Motor neuron (in vitro differentiated cells): ENCODE data around the gene GPC3. TPM values are rescaled to one million over a fixed set of nuclear protein-coding genes. Genes with fewer than 3 reads are reported as not detected.

ENCODE experiments used
- ATAC-seq, 8 experiments: fragments of 200-7000 bp; cut with Tn5 transposase; replicated peaks in 6 of 8; 2 replicates each; pipeline ENCODE4 v1.8.0; 2021; ENCODE audit warnings: mild to moderate bottlenecking in 8 of 8, moderate library complexity in 8 of 8
- H3K27ac ChIP-seq, 2 donors: fragments of 250-450 bp; sonication (Bioruptor Pico); 2 replicates each; pipeline ENCODE4 v1.9.0; 2021; ENCODE audit warnings: antibody characterized with exemption in 2 of 2, mild to moderate bottlenecking in 2 of 2, moderate library complexity in 1 of 2
- H3K4me1 ChIP-seq, 2 donors: fragments of 250-450 bp; sonication (Bioruptor Pico); replicated peaks in 1 of 2; 2 replicates each; pipeline ENCODE4 v1.6.1; 2021; ENCODE audit warnings: antibody characterized with exemption in 2 of 2, mild to moderate bottlenecking in 2 of 2, moderate library complexity in 1 of 2
- H3K4me3 ChIP-seq, 5 donors: fragments of 250-450 bp; sonication (Bioruptor Pico); 2 replicates each; pipeline ENCODE4 v1.9.0; 2021; ENCODE audit warnings: antibody characterized with exemption in 5 of 5, mild to moderate bottlenecking in 5 of 5, moderate library complexity in 4 of 5
- WGBS, 10 experiments: fragments of 450-650 bp; shearing (Covaris generic); methylation state at CpG; one replicate each; pipeline ENCODE4 v1.0.0; 2022; 5-methylcytosine and 5-hydroxymethylcytosine counted together
- in situ Hi-C, 9 experiments: fragments of 400-800 bp; cut with MboI; loops; one replicate each; pipeline ENCODE4 v1.15.0; 2021; ENCODE audit warnings: low sequenced_read_pairs in 9 of 9, low pct_unique_long_range_greater_than_20kb in 2 of 9; ENCODE audit not compliant: unreplicated experiment in 9 of 9
- total RNA-seq, 8 experiments: library from RNA; unstranded; fragments of 300-600 nt; gene quantifications; 2 replicates each; pipeline versions ENCODE4 v1.2.3 to v1.2.4, GENCODE V29; 2022

GPC3 gene
- total RNA-seq, 8 experiments from 2014 or later = 2.7 to 92.2 (median 3.6) TPM; not detected in 3

GRCh38 chrX:133587818-133588217 is 397.6 kb downstream of the GPC3 start:
- H3K27ac ChIP-seq = no peak overlapping the region
- no peaks in the 10 kb centered on the region for H3K4me1 ChIP-seq
- WGBS, 10 experiments = 20 to 100% (median 91%) methylated on average over 1 to 2 of the region's 4 CpGs; no CpG with 5 or more reads in 6 of the 10 experiments
- no peak for ATAC-seq
- no peak overlapping the region for H3K4me3 ChIP-seq
- in situ Hi-C loops = no loop called here

DNA sequence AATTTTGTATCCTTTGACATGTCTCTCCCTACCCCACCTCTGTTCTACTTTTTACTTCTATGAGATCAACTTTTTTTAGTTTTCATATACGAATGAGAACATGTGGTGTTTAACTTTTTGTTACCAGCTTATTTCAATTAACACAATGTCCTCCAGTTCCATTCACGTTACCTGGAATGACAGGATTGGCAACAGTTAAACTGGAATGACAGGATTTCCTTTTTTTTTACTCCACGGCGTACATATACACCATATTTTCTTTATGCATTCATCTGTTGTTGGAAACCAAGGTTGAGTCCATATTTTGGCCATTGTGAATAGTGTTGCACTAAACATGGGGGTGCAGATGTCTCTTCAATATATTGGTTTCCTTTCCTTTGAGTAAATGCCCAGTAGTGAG is 398.3 kb downstream of the GPC3 start:
- in situ Hi-C loops = no loop called here
- ATAC-seq = no peak
- WGBS, 10 experiments = 0 to 100% (median 54%) methylated on average over 1 to 4 of the region's 4 CpGs; no CpG with 5 or more reads in 4 of the 10 experiments
- H3K4me3 ChIP-seq = no peak overlapping the region
- no peaks in the 10 kb centered on the region for H3K4me1 ChIP-seq
- no peak overlapping the region for H3K27ac ChIP-seq

DNA sequence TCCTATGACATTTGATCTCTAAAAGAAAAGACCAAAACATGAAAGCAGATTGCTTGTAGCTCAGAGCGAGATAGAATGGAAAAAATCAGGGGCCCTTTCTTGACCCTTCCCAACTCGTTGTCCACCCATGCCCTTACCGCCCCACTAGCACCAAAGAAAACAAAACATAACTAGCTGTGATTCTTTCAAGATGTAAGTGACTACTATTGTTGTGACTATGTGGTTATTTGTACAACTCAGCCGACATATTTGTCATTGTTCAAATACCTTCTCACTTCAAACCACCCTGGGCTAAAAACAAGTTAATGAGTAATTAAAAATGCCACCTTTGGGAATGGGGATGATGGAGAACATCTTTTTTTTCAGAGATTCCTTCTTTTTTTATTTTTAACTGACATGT is 399.0 kb downstream of the GPC3 start:
- Histone ChIP-seq H3K27ac (no peak overlapping the region), H3K4me1 (no peaks in the 10 kb centered on the region), H3K4me3 (no peak overlapping the region)
- in situ Hi-C loops = no loop called here
- 15 to 80% (median 44%) methylated on average over 1 to 4 of the region's 4 CpGs; no CpG with 5 or more reads in 5 of the 10 experiments for WGBS, 10 experiments
- ATAC-seq = no peak

- in situ Hi-C loops = no loop called here
- 20 to 100% (median 60%) methylated on average over 1 of the region's 2 CpGs; no CpG with 5 or more reads in 6 of the 10 experiments for WGBS, 10 experiments
These were observed 401.6 kb downstream of the GPC3 start for GRCh38 chrX:133583825-133584224.

GRCh38 chrX:133580625-133581024 is 404.8 kb downstream of the GPC3 start:
- Histone ChIP-seq H3K4me3 (no peak overlapping the region), H3K27ac (no peak overlapping the region), H3K4me1 (no peaks in the 10 kb centered on the region)
- 0 to 100% (median 42%) methylated on average over 1 to 3 of the region's 3 CpGs; no CpG with 5 or more reads in 6 of the 10 experiments for WGBS, 10 experiments
- in situ Hi-C loops = no loop called here
- no peak for ATAC-seq

More at GRCh38 chrX:133583825-133584224, 401.6 kb downstream of the GPC3 start:
- no peak for ATAC-seq
- Histone ChIP-seq H3K4me1 (no peaks in the 10 kb centered on the region), H3K27ac (no peak overlapping the region), H3K4me3 (no peak overlapping the region)

GRCh38 chrX:133579631-133580030 is 405.8 kb downstream of the GPC3 start:
- in situ Hi-C loops = no loop called here
- no peak overlapping the region for H3K27ac ChIP-seq
- ATAC-seq = no peak
- H3K4me1 ChIP-seq = no peaks in the 10 kb centered on the region
- H3K4me3 ChIP-seq = no peak overlapping the region
- WGBS, 10 experiments = 48 to 80% methylated on average over 1 to 5 of the region's 6 CpGs; no CpG with 5 or more reads in 8 of the 10 experiments

DNA sequence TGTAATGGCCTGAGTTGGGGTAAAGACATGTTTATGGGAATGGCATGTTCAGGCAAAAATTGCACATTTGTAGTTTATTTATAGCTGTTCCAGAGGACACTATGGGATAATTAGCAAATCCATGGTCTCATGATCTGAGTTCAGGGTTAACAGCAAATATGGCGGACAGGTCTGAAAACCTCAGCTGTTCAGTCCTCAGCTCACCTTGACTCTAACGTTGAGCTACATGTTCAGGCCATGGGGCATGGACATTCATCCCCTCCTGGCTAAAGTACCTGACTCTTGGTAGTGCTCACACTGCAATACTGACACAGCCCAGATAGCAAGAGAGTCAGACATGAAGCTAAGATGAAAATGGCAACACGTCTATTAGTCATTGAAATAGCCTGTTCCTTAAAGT is 408.5 kb downstream of the GPC3 start:
- no peak overlapping the region for H3K4me3 ChIP-seq
- no peaks in the 10 kb centered on the region for H3K4me1 ChIP-seq
- no peak overlapping the region for H3K27ac ChIP-seq
- ATAC-seq = no peak
- WGBS, 10 experiments = 100% methylated on average over 1 of the region's 3 CpGs; no CpG with 5 or more reads in 8 of the 10 experiments
- in situ Hi-C loops = no loop called here

GRCh38 chrX:133575501-133576136 is 409.8 kb downstream of the GPC3 start:
- Histone ChIP-seq H3K27ac (no peak overlapping the region), H3K4me1 (no peaks in the 10 kb centered on the region), H3K4me3 (no peak overlapping the region)
- whole genome bisulfite sequencing, 10 experiments = 31 to 100% (median 60%) methylated on average over 2 to 3 of the region's 5 CpGs; no CpG with 5 or more reads in 6 of the 10 experiments
- ATAC-seq = no peak
- in situ Hi-C loops = no loop called here

GRCh38 chrX:133574716-133575115 is 410.7 kb downstream of the GPC3 start:
- Histone ChIP-seq H3K4me1 (no peaks in the 10 kb centered on the region), H3K27ac (no peak overlapping the region), H3K4me3 (no peak overlapping the region)
- no peak for ATAC-seq
- WGBS, 10 experiments = 60 to 92% (median 81%) methylated on average over 1 to 2 of the region's 2 CpGs; no CpG with 5 or more reads in 7 of the 10 experiments
- in situ Hi-C loops = no loop called here

DNA sequence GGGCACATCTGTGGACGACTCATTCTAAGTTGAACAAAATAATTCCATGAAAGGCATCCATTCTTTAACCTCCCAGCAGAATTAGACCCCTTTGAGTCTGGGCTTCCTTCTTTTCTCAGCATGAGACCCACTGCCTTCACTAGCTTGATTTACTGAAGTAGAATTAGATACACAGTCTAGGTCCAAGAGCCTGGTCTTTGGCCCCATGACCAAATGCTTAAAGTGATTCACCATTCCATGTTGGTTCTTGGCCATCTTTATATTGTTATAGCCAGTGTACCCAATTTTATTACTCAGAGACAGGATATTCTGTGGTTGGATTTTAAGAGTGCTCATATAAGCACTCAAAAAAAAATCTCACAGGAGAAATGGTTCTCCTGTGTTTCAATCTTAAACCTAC is 414.8 kb downstream of the GPC3 start:
- no CpG with 5 or more reads among the region's 1 CpG for WGBS, 10 experiments
- no peak overlapping the region for H3K4me3 ChIP-seq
- H3K27ac ChIP-seq = no peak overlapping the region
- in situ Hi-C loops = no loop called here
- H3K4me1 ChIP-seq = no peaks in the 10 kb centered on the region
- no peak for ATAC-seq

DNA sequence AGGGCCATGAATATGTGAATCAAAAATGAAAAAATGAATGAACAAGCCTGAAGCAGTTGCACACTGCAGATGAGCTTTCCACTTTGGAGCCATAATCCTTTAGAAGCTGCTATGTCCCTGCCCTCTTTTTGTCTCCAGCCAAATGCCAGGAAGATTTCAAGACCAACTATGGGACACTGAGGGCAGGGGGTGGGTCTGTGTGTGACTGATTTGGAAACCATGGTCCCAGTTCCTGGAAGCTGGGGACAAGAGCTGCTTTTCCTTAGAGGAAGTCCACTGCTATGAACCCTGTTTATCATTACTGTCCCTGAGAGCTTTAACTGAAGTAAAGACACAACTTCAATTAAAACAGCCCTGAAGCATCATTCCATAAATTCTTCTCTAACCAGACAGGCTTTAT is 416.2 kb downstream of the GPC3 start:
- no peak overlapping the region for H3K27ac ChIP-seq
- in situ Hi-C loops = no loop called here
- no peaks in the 10 kb centered on the region for H3K4me1 ChIP-seq
- ATAC-seq = peak in 1 of 8 experiments; percentile 38
- no peak overlapping the region for H3K4me3 ChIP-seq

- WGBS, 10 experiments = 40 to 100% methylated on average over 1 of the region's 1 CpG; no CpG with 5 or more reads in 8 of the 10 experiments
- ATAC-seq = no peak
- H3K4me1 ChIP-seq = no peaks in the 10 kb centered on the region
- no peak overlapping the region for H3K4me3 ChIP-seq
- no peak overlapping the region for H3K27ac ChIP-seq
- in situ Hi-C loops = no loop called here
These were observed 417.3 kb downstream of the GPC3 start for GRCh38 chrX:133568109-133568508.

GRCh38 chrX:133566876-133567275 is 418.5 kb downstream of the GPC3 start:
- in situ Hi-C loops = no loop called here

GRCh38 chrX:133563705-133564104 is 421.7 kb downstream of the GPC3 start:
- WGBS, 10 experiments = 57 to 69% methylated on average over 1 to 2 of the region's 2 CpGs; no CpG with 5 or more reads in 8 of the 10 experiments
- Histone ChIP-seq H3K4me3 (no peak overlapping the region), H3K27ac (no peak overlapping the region), H3K4me1 (no peaks in the 10 kb centered on the region)
- in situ Hi-C loops = no loop called here
- ATAC-seq = no peak

More at GRCh38 chrX:133566876-133567275, 418.5 kb downstream of the GPC3 start:
- H3K4me1 ChIP-seq = no peaks in the 10 kb centered on the region
- H3K4me3 ChIP-seq = no peak overlapping the region
- 89 to 100% methylated on average over 1 of the region's 1 CpG; no CpG with 5 or more reads in 8 of the 10 experiments for WGBS, 10 experiments
- no peak for ATAC-seq
- H3K27ac ChIP-seq = no peak overlapping the region
